OCI-LY7 (cell line): ENCODE measurements around the gene PHOX2B. TPM values are rescaled to one million over a fixed set of nuclear protein-coding genes. Genes with fewer than 3 reads are reported as not detected.

Experiments used
- BruUV-seq: library from RNA; stranded (reverse); fragments of 400-500 nt; replicated peaks from 2 replicates; lab custom pipeline; 2021; lab: Mats Ljungman, UMichigan
- CTCF ChIA-PET: fragments of 300-600 bp; sonication (Branson Sonifier 250); formaldehyde crosslinking; loops from one replicate; lab custom pipeline; 2022; ENCODE audit warnings: antibody characterized with exemption; ENCODE audit not compliant: unreplicated experiment; lab: Charles Lee
- POLR2A ChIA-PET: fragments of 300-600 bp; sonication (Branson Sonifier 250); formaldehyde crosslinking; loops from one replicate; lab custom pipeline; 2022; ENCODE audit warnings: antibody characterized with exemption; lab: Charles Lee
- DNase-seq: peaks from one replicate; pipeline ENCODE4 v3.0.0-alpha.2; 2015; ENCODE audit warnings: low spot score
- H2AFZ ChIP-seq: fragments of 200-600 bp; sonication (generic), shearing (Covaris generic); 2 replicates; pipeline ENCODE4 v1.6.1; 2014; ENCODE audit warnings: mild to moderate bottlenecking, antibody characterized with exemption, low read length, moderate library complexity
- H3K27ac ChIP-seq: fragments of 200-600 bp; sonication (generic); 2 replicates; pipeline ENCODE4 v1.5.1; 2014; ENCODE audit warnings: mixed run types, low read depth, mild to moderate bottlenecking, moderate library complexity, low read length, inconsistent platforms; ENCODE audit not compliant: poor library complexity, severe bottlenecking
- H3K36me3 ChIP-seq: fragments of 200-600 bp; sonication (generic); 2 replicates; pipeline ENCODE4 v1.6.1; 2014; ENCODE audit warnings: mild to moderate bottlenecking, antibody characterized with exemption, low read length, moderate library complexity, mixed read lengths; ENCODE audit not compliant: insufficient read depth
- H3K4me1 ChIP-seq: fragments of 200-600 bp; sonication (generic); 2 replicates; pipeline ENCODE4 v1.5.1; 2014; ENCODE audit warnings: mild to moderate bottlenecking, low read length; ENCODE audit not compliant: insufficient read depth, poor library complexity, severe bottlenecking
- H3K4me2 ChIP-seq: fragments of 200-600 bp; sonication (generic); 2 replicates; pipeline ENCODE4 v1.6.1; 2014; ENCODE audit warnings: mild to moderate bottlenecking, low read length
- H3K4me3 ChIP-seq: fragments of 200-600 bp; sonication (generic); 2 replicates; pipeline ENCODE4 v1.5.1; 2014; ENCODE audit warnings: mild to moderate bottlenecking, low read depth, low read length; ENCODE audit not compliant: poor library complexity, severe bottlenecking
- H3K79me2 ChIP-seq: fragments of 200-600 bp; sonication (generic); 2 replicates; pipeline ENCODE4 v1.6.1; 2016; ENCODE audit warnings: low read depth, mild to moderate bottlenecking, low read length, moderate library complexity, mixed read lengths; ENCODE audit not compliant: insufficient read depth
- H3K9me2 ChIP-seq: fragments of 200-600 bp; sonication (generic); 2 replicates; pipeline ENCODE4 v1.6.1; 2016; ENCODE audit warnings: mild to moderate bottlenecking, low read length, mixed read lengths; ENCODE audit not compliant: insufficient read depth
- H3K9me3 ChIP-seq: fragments of 200-600 bp; sonication (generic); 2 replicates; pipeline ENCODE4 v1.6.1; 2014; ENCODE audit warnings: mild to moderate bottlenecking, mixed run types, low read length, mixed read lengths
- H4K20me1 ChIP-seq: fragments of 200-600 bp; sonication (generic); 2 replicates; pipeline ENCODE4 v1.6.1; 2014; ENCODE audit warnings: mild to moderate bottlenecking, antibody characterized with exemption, low read length, moderate library complexity, mixed read lengths; ENCODE audit not compliant: insufficient read depth
- EZH2phosphoT487 ChIP-seq: fragments of 200-600 bp; sonication (generic); IDR thresholded peaks from 2 replicates; pipeline ENCODE4 v1.6.1; 2018; ENCODE audit warnings: low read depth, borderline replicate concordance, mild to moderate bottlenecking, mixed run types, antibody characterized with exemption, low read length, moderate library complexity, mixed read lengths
- intact Hi-C: fragments of 100-400 bp; cut with micrococcal nuclease; formaldehyde crosslinking; loops from one replicate; pipeline ENCODE4 v1.10.0; 2022; ENCODE audit not compliant: unreplicated experiment
- total RNA-seq, 2 experiments: library from RNA; depleted of rRNA in 1 of 2; stranded (reverse); fragments of >200 nt in 1 of 2; shearing (Covaris generic) in 1 of 2; gene quantifications; 2 replicates each; pipeline ENCODE4 v1.2.3, GENCODE V29; 2014 to 2022
- TF ChIP-seq, protein P1 (sequence below): fragments of 200-600 bp; sonication (generic); conservative IDR thresholded peaks from 2 replicates; pipeline ENCODE4 v1.5.1; 2014; ENCODE audit warnings: mild to moderate bottlenecking, antibody characterized with exemption, low read length, moderate library complexity, mixed read lengths

Gene PHOX2B
- total RNA-seq, 2 experiments from 2014 or later: not detected

DNA sequence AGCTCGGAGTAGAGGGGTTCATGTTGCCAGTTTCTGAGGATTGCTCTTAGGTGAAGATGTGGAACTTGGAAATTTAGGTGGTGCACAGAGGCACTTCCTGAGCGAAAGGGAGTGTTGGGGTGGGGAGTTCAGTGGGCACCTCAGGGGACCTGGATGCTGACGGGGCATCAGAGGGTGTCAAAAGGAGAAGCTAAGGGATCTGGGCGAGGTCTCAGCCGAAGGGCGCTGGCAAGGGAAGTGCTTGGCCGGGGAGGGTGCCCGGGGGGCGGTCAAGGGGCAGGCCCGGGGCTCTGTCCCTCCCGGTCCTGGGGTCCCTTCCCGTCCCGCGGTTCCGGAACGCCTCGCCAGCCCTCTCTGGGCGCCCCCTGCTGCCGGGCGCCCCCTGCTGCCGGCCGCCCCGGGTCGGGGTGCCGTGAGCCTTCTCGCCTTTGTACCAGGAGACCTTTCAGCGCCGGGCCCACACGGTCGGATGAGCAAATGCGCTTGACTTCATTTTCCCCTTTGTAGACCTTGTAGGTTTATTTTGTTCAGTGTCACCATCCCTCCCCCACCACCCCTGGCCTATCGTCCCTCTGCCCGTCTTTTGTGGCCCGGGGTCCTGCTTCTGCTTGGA lies 3.0 kb upstream of the PHOX2B start:
- H3K9me2 ChIP-seq: no peaks in the 10 kb centered on the region
- no peak overlapping the region for H2AFZ ChIP-seq
- no peaks in the 10 kb centered on the region for H3K36me3 ChIP-seq
- H3K4me3 ChIP-seq: no peak overlapping the region
- CTCF ChIA-PET: no interaction called here
- H3K27ac ChIP-seq: no peak overlapping the region
- no peak overlapping the region for H3K4me2 ChIP-seq
- intact Hi-C loops: no loop called here
- no peaks in the 10 kb centered on the region for H3K9me3 ChIP-seq
- no peaks in the 10 kb centered on the region for H3K4me1 ChIP-seq
- no peaks in the 10 kb centered on the region for H4K20me1 ChIP-seq
- DNase-seq: no peak
- TF ChIP-seq, protein P1, sequence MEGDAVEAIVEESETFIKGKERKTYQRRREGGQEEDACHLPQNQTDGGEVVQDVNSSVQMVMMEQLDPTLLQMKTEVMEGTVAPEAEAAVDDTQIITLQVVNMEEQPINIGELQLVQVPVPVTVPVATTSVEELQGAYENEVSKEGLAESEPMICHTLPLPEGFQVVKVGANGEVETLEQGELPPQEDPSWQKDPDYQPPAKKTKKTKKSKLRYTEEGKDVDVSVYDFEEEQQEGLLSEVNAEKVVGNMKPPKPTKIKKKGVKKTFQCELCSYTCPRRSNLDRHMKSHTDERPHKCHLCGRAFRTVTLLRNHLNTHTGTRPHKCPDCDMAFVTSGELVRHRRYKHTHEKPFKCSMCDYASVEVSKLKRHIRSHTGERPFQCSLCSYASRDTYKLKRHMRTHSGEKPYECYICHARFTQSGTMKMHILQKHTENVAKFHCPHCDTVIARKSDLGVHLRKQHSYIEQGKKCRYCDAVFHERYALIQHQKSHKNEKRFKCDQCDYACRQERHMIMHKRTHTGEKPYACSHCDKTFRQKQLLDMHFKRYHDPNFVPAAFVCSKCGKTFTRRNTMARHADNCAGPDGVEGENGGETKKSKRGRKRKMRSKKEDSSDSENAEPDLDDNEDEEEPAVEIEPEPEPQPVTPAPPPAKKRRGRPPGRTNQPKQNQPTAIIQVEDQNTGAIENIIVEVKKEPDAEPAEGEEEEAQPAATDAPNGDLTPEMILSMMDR: peak; percentile 37; the same call in 1 of the 2 replicates
- TF ChIP-seq EZH2phosphoT487: no peak
- no TSS peak for BruUV-seq
- no peaks in the 10 kb centered on the region for H3K79me2 ChIP-seq
- POLR2A ChIA-PET: no interaction called here

DNA sequence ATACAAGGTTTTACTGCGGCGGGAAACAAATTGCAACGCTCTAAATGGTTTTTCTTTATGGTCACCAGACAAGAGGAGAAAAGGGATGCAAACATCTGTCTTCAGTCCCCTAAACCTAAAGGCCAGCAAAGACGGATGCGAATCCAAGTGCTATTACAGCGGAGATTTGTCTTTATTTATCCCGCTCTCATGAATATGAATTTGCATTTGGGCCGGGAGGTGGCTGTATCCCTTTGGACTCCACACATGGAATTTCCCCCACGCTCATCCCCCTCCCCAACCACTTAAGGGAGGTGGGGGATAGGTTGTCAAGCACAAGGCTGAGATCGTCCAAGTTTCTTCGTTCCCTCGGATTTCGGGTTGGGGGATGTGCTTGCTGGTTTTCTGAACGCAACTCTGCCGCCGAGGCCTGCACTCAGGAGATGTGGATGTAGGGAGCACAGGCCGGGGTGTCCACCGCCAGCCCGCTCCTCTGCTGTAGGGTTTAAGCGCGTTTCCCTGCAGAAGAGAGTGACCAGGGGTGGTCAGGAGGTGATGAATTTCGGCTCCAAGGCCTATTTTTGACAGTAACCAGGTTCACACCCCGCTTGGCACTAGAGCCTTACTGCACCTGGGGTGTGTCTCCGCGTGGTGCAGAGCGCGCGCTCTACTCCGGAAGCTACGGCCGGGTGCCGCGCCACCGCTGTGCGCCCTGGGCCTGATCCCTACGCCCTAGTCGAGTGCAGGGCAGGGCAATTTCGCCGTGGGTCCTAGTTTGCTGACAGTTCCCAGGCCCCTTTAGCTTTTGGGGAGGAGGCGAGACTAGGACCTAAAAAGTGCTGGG lies 2.3 kb upstream of the PHOX2B start:
- TF ChIP-seq EZH2phosphoT487: no peak
- TF ChIP-seq, protein P1: no peak
- Histone ChIP-seq H3K79me2 (no peaks in the 10 kb centered on the region), H3K9me2 (no peaks in the 10 kb centered on the region), H2AFZ (no peak overlapping the region), H3K9me3 (no peaks in the 10 kb centered on the region), H3K4me3 (no peak overlapping the region), H3K36me3 (no peaks in the 10 kb centered on the region), H3K4me2 (no peak overlapping the region), H3K4me1 (no peaks in the 10 kb centered on the region), H4K20me1 (no peaks in the 10 kb centered on the region), H3K27ac (no peak overlapping the region)
- no peak for DNase-seq
- CTCF ChIA-PET: no interaction called here
- no TSS peak for BruUV-seq
- POLR2A ChIA-PET: no interaction called here
- intact Hi-C loops: no loop called here
